Medulla oblongata (tissue), 1 donor: Measurements from ENCODE around the gene PATL2.
"Not testable (repeated sequence)": the region's sequence is repeated elsewhere in the genome, so short reads cannot be mapped to it uniquely, and the experiment has no call there.

Experiments
- DNase-seq: peaks from one replicate; pipeline ENCODE4 v3.0.0-alpha.2; 2015; ENCODE audit errors: extremely low spot score

Gene PATL2

DNA sequence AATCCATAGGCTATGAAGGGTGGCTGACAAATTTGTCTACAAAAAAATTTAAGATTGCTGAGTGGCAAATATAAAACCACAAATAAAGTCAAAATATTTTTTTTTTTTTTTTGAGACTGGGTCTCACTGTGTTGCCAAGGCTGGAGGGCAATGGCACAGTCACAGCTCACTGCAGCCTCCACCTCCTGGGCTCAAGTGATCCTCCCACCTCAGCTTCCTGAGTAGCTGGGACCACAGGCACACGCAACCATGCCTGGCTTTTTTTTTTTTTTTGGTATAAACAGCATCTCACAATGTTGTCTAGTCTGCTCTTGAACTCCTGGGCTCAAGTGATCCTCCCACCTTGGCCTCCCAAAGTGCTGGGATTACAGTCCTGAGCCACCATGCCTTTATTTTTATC is 20.9 kb downstream of the PATL2 start:
- DNase-seq, result not testable (repeated sequence)

- DNase-seq, result not testable (repeated sequence)
Measured at GRCh38 chr15:44689318-44689717, 21.8 kb downstream of the PATL2 start.

GRCh38 chr15:44682809-44683682 is 28.1 kb downstream of the PATL2 start:
- not testable (repeated sequence) for DNase-seq

DNA sequence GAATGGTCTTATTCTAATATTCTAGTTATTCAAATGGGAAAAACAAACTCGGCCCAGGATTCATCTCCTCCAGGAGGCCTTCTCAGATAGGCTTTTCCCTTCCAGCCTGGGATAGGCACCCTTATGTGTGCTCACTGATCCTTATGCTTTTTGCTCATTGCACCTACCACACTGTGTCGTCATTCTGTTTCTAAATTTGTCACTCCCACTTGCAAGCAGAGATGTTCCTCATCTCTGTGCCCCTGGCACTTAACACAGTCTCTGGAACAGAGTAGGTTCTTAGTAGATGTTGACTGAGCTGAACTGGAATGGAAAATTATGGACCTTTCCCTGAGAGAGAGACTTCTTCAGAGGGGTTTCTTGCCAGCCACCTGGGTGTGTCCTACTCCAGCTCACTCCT is 28.9 kb downstream of the PATL2 start:
- no peak for DNase-seq

DNA sequence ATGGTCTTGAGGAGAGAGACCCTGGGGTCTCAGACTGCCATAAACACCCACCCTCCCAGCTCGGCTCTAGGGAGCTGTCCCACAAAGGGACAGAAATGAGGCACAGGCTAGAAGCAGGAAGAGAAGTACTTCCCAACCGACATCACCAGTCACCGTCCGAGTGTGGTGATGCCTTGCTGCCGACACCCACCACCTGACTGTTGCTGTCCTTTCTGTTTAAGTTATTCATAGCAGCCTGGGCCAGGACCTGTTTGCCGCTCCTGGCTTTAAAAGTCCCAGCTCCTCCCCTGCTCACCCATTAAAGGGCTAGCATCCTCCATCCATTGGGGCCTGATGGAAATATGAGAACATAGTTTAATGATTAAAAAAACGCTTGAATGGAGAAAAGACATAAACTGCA is 34.4 kb downstream of the PATL2 start:
- no peak for DNase-seq

DNA sequence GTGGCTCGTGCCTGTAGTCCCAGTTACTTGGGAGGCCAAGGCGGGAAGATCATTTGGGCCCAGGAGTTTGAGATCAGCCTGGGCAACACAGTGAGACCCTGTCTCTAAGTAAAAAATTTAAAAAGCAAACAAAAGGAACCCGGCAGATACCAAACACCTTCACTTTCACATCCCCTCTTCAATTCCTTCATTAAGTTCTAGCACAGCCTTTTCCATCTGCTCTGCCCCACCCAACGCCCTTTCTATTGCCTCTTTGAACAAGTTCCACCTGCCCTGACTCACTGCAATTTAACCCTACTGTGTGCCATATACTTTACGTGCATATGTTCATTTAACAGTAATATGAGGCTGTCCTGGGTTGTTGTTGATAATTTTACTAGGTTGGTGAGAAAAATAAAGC is 35.2 kb downstream of the PATL2 start:
- DNase-seq, result no peak

DNA sequence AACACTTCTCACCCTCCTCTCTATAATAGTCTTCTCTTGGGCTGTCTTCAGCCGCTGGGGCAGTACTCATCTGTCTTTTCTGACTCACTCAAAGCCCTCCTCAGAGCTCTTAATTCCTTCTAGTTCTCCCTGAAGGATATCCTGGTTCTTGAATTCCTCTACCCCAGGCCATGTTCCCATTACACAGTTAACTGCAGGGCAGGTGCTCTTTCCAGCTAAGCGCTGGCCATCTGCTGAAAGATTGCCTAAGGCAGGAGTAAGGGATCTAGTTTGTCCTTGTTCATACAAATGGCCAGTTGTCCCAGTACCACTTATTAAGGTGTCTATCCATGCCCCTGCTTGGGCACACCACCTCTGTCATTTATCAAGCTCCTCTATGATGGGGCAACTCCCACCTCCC is 37.5 kb downstream of the PATL2 start:
- no peak for DNase-seq

GRCh38 chr15:44670087-44670950 is 40.8 kb downstream of the PATL2 start:
- no peak for DNase-seq

DNA sequence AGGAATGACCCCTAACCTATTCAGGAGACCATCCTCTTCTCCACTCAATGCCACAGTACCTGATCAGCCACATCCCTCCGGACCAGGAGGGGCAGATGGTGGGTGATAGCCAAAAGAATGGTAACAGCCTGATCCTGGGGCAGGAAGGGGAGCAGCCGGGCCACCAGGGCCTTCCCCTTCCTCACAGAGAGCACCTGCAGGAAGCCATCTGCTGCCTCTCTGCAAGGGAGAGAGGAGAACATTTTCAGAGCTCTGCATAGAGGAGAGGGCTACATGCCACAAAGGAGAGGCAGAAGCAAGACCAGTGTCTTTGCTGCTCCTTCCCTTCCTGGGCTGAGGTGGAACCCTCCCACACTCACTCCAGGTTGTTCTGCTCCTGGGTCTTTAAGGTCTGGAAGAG is 42.2 kb downstream of the PATL2 start:
- no peak for DNase-seq

- DNase-seq, result no peak
Measured at GRCh38 chr15:44667039-44667360, 44.1 kb downstream of the PATL2 start.

DNA sequence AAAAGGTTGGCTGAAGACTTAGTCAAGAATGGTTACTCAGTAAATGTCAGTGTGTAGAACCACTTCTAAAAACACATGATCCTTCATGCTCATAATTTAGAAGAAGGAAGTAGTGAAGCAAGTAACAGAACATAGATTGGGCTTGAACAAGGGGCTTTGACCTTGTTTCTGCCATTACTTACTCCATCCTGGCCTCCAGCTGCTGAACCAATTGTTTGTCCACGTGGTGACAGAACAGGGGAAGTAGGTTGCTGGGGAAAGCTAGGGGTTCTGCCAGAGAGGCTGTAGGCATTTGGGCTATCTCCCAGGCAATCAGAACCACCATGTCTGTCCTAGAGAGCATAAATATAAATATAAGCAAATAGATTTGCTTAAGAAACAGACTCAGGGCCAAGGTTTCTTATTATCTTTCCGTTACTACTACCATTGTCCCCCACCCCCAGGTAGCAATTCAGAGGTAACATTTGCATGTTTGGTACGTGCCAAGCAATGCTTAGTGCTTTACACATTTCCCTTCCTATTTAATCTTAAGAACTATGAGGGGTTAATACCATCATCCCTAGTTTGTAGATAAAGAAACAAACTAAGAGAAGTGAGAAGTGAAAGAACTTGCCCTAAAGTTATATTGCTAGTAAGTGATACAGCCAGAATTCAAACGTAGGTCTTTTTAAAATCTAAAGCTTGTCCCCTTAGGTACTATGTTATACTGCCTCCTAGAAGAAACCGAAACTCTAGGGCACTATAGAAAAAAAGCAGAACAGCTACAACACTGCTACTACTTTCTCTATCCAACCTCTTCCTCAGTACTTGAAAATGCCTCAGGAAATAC is 44.7 kb downstream of the PATL2 start:
- no peak for DNase-seq

GRCh38 chr15:44663410-44664308 is 47.5 kb downstream of the PATL2 start, which contains the start of gene SPG11:
Gene SPG11 (minus strand): TSS chr15:44663662. CDS start chr15:44663647, 15 bp downstream.
- DNase-seq, result peak; percentile 98

DNA sequence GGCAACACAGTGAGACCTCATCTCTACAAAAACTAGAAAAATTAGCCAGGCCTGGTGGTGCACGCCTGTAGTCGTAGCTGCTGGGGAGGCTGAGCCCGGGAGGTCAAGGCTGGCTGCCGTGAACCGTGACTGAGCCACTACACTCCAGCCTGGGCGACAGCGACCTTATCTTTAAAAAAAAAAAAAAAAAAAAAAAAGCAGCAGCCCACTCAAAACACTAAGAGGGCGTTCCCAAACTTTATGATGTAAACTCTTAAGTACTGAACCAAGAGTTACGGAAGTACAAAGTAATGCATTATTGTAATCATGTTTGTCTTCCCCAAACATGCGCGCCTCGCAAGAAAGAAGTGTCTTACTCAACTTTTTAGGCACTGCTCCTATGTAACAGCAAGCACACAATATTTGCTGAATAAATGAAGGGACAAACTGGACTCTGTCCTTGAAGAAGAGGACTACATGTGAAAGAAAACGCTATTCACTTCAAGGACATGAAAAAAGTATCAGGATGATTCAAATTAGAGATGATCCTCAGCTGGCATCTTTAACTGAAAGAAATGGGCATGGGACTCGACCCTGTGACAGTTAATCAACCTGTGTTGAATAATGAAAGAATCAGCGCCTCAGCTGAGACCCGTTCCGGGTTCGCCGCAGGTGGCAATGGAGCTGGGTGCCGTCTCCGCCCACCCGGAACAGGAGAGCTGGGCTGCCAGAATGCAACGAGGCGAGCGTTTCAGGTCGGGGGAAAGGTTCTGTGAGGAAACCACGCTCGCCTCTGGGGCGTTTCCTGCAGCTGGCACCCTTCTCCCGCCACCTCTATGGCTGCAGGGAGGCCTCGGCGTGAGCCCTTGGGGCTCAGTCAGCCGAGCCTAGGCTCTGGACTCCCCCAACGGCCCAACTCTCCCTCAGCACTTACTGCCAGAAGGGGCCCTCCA is 48.4 kb downstream of the PATL2 start:
- DNase-seq, result peak; percentile 38

GRCh38 chr15:44661576-44661975 is 49.5 kb downstream of the PATL2 start:
- no peak for DNase-seq

DNA sequence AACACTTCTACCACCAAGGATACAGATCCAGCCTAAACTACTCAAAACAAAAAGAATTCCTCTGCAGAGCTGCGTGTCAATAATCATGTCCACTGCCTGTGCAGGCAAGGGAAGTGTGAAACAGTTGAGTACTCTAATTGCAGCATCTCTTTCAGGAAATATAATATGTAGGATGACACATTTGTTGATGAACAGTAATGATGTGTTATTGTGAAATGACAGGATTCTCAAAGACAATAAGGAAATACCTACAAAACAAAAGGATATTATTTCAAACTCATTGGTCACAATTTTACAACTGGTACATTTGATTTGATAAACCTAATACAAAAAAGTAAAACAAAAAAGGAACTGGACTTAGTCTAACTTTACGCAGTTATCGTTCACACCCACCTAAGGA is 52.1 kb downstream of the PATL2 start:
- no peak for DNase-seq

- DNase-seq, result no peak
Measured at GRCh38 chr15:44657378-44657777, 53.7 kb downstream of the PATL2 start.

DNA sequence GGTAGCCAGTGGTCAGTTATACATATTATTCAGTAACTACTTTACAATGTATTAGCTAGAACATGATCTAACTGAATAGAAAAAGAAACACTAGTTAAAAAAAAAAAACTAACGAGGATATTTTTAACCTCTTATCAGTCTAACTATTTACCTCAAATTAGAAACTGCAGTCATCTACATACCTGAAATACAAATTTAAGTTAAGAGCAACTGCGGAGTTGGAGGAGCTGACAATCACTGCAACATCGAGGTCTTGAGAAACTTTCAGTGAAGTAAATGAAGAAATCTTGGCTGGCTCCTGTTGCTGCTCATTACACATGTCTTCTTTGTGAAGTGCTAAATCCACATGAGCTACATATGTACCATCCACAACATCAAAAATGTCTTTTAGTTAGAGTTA is 54.2 kb downstream of the PATL2 start:
- DNase-seq, result no peak

GRCh38 chr15:44656298-44656697 is 54.8 kb downstream of the PATL2 start:
- DNase-seq, result no peak

- DNase-seq, result no peak
Measured at GRCh38 chr15:44654858-44655257, 56.3 kb downstream of the PATL2 start.

- DNase-seq, result no peak
Measured at GRCh38 chr15:44647637-44648036, 63.5 kb downstream of the PATL2 start.
